Measurements from ENCODE around the gene ZSWIM5. TPM values are rescaled to one million over a fixed set of nuclear protein-coding genes. Genes with fewer than 3 reads are reported as not detected.

The ZSWIM5 gene
- total and polyA plus RNA-seq, 2 of the 8 experiments (the other 6 are each of a cell fraction or from before 2014, with no cell fraction given) = 2.5 to 3.9 TPM

DNA sequence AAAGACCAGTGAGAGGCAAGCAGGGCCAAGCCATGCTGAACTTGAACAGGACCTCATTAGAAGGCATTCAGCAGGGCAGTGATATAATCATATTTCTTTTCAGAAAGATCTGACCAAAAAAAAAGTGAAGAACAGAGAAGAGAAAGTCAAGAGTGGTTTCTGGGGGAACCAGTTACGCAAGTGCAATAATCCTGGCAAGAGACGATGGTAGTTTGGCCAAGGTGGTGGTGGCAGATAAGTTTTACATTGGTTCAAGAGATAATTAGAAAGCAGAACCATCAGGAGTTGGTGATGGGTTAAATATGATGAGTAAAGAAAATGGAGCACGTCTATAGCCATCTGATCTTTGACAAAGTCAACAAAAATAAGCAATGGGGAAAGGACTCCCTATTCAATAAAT lies 54.3 kb downstream of the ZSWIM5 start (continued):
- TF ChIP-seq, protein P1, sequence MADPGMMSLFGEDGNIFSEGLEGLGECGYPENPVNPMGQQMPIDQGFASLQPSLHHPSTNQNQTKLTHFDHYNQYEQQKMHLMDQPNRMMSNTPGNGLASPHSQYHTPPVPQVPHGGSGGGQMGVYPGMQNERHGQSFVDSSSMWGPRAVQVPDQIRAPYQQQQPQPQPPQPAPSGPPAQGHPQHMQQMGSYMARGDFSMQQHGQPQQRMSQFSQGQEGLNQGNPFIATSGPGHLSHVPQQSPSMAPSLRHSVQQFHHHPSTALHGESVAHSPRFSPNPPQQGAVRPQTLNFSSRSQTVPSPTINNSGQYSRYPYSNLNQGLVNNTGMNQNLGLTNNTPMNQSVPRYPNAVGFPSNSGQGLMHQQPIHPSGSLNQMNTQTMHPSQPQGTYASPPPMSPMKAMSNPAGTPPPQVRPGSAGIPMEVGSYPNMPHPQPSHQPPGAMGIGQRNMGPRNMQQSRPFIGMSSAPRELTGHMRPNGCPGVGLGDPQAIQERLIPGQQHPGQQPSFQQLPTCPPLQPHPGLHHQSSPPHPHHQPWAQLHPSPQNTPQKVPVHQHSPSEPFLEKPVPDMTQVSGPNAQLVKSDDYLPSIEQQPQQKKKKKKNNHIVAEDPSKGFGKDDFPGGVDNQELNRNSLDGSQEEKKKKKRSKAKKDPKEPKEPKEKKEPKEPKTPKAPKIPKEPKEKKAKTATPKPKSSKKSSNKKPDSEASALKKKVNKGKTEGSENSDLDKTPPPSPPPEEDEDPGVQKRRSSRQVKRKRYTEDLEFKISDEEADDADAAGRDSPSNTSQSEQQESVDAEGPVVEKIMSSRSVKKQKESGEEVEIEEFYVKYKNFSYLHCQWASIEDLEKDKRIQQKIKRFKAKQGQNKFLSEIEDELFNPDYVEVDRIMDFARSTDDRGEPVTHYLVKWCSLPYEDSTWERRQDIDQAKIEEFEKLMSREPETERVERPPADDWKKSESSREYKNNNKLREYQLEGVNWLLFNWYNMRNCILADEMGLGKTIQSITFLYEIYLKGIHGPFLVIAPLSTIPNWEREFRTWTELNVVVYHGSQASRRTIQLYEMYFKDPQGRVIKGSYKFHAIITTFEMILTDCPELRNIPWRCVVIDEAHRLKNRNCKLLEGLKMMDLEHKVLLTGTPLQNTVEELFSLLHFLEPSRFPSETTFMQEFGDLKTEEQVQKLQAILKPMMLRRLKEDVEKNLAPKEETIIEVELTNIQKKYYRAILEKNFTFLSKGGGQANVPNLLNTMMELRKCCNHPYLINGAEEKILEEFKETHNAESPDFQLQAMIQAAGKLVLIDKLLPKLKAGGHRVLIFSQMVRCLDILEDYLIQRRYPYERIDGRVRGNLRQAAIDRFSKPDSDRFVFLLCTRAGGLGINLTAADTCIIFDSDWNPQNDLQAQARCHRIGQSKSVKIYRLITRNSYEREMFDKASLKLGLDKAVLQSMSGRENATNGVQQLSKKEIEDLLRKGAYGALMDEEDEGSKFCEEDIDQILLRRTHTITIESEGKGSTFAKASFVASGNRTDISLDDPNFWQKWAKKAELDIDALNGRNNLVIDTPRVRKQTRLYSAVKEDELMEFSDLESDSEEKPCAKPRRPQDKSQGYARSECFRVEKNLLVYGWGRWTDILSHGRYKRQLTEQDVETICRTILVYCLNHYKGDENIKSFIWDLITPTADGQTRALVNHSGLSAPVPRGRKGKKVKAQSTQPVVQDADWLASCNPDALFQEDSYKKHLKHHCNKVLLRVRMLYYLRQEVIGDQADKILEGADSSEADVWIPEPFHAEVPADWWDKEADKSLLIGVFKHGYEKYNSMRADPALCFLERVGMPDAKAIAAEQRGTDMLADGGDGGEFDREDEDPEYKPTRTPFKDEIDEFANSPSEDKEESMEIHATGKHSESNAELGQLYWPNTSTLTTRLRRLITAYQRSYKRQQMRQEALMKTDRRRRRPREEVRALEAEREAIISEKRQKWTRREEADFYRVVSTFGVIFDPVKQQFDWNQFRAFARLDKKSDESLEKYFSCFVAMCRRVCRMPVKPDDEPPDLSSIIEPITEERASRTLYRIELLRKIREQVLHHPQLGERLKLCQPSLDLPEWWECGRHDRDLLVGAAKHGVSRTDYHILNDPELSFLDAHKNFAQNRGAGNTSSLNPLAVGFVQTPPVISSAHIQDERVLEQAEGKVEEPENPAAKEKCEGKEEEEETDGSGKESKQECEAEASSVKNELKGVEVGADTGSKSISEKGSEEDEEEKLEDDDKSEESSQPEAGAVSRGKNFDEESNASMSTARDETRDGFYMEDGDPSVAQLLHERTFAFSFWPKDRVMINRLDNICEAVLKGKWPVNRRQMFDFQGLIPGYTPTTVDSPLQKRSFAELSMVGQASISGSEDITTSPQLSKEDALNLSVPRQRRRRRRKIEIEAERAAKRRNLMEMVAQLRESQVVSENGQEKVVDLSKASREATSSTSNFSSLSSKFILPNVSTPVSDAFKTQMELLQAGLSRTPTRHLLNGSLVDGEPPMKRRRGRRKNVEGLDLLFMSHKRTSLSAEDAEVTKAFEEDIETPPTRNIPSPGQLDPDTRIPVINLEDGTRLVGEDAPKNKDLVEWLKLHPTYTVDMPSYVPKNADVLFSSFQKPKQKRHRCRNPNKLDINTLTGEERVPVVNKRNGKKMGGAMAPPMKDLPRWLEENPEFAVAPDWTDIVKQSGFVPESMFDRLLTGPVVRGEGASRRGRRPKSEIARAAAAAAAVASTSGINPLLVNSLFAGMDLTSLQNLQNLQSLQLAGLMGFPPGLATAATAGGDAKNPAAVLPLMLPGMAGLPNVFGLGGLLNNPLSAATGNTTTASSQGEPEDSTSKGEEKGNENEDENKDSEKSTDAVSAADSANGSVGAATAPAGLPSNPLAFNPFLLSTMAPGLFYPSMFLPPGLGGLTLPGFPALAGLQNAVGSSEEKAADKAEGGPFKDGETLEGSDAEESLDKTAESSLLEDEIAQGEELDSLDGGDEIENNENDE (IDR thresholded peaks at IDR 0.05; ENCODE audit: insufficient replicate concordance, low read length) = no peak
- TF ChIP-seq CTBP2 (IDR thresholded peaks at IDR 0.05; ENCODE audit: borderline replicate concordance, insufficient read depth, insufficient read length, low read length) = no peak
- TF ChIP-seq TBP (IDR thresholded peaks at IDR 0.05; ENCODE audit: low read depth, low read length) = no peak
- no peak for TF ChIP-seq SIRT6 (IDR thresholded peaks at IDR 0.05; ENCODE audit: low read length)
- TF ChIP-seq, protein P2, sequence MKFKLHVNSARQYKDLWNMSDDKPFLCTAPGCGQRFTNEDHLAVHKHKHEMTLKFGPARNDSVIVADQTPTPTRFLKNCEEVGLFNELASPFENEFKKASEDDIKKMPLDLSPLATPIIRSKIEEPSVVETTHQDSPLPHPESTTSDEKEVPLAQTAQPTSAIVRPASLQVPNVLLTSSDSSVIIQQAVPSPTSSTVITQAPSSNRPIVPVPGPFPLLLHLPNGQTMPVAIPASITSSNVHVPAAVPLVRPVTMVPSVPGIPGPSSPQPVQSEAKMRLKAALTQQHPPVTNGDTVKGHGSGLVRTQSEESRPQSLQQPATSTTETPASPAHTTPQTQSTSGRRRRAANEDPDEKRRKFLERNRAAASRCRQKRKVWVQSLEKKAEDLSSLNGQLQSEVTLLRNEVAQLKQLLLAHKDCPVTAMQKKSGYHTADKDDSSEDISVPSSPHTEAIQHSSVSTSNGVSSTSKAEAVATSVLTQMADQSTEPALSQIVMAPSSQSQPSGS (IDR thresholded peaks at IDR 0.05; ENCODE audit: low read length) = no peak
- TF ChIP-seq CHD1 (IDR thresholded peaks at IDR 0.05; ENCODE audit: low read depth, low read length) = no peak
- TF ChIP-seq RAD21 (IDR thresholded peaks at IDR 0.05 in 1 of 2, conservative IDR thresholded peaks at IDR 0.05 in 1 of 2; ENCODE audit: low read depth in 2 of 2, low read length in 2 of 2) = no peak
- no peak for TF ChIP-seq CBX8 (IDR thresholded peaks at IDR 0.05; ENCODE audit: borderline replicate concordance, low read depth, low read length)
- no peak for TF ChIP-seq SIN3A (conservative IDR thresholded peaks at IDR 0.05 in 1 of 2, IDR thresholded peaks at IDR 0.05 in 1 of 2; ENCODE audit: low read depth in 1 of 2, low read length in 2 of 2)
- no peak for TF ChIP-seq BRCA1 (IDR thresholded peaks at IDR 0.05; ENCODE audit: low read depth, low read length)
